Stimulated activated CD8-positive, alpha-beta memory T cell treated with anti-CD3 and anti-CD28 coated beads, Interleukin-12 subunit alpha, Interleukin-12 subunit beta, amount 100 ng/mL, for 4 hours (primary cell): ENCODE data around the gene ANKRD23.
"Not testable (repeated sequence)": the region's sequence is repeated elsewhere in the genome, so short reads cannot be mapped to it uniquely, and the experiment has no call there.

ENCODE experiments used
- DNase-seq: peaks from one replicate; pipeline ENCODE4 v3.0.0-alpha.2; 2020; ENCODE audit warnings: low read depth

The ANKRD23 gene

DNA sequence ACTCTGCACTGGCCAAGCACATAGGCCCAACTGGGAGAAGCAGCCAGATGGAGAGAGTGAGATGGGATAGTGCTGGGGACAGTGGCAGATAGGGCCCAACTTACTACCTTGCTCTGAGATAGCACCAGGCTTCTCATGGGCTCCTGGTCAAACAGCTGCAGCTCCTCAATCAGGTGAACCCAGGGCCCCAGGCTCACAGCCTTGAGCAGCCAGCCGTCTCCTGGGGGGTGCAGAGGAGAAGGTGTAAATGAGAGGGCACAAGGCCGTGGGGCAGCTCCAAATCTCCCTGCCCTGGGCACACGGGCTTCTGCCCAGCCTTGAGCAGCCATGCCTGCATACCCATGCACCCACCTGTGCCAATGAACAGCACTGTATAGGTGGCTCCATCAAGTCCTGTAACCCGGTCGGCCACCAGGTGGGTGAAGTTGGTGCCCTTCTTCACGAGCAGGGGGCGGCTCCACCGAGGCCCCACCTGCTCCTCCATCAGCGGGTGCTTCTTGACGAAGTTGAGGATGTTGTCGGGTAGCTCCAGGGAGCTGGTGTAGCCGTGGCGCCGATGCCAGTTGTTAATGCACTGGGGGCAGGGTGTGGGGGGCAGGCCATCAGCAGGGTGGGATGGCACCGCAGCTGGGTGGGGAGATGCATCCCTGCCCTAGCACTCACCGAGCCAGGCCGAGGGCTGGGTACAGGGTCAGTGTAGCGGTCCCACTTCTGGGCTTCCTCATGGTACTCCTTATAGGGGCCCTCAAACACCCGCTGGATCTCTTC, 19.9 kb upstream of the ANKRD23 start:
- DNase-seq: no peak

DNA sequence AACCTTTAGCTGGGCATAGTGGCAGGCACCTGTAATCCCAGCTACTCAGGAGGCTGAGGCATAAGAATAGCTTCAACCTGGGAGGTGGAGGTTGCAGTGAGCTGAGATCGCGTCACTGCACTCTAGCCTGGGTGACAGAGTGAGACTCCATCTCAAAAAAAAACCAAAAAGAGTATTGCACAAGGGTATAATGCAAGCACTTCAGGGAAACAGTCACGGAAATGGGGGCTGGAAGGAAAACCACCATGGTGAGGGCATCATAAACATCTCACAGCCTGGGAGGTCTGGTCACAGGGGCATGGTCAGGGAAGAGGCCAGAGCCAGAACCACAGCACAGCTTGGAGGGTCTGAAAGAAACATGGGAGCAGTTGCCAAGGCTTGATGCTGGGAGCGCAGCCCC, 19.2 kb upstream of the ANKRD23 start:
- not testable (repeated sequence) for DNase-seq

DNA sequence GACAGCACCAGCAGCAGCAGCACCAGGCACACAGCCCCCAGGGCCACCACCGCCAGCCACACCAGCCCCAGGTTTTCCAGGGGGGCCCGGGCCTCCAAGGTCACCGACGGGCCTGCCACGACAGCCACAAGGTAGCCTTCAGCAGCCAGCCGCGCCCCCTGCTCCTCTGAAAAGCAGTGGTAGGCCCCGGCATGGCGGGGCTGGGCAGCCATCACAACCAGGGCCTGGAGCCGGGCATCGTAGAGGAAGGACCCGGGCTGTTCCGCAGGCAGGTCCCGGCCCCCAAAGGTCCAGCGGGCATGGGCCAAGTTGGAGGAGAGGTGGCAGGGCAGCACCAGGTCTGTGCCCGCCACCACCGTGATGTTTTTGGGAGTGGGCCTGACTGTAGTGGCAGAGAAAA, 17.3 kb upstream of the ANKRD23 start:
- no peak for DNase-seq

DNA sequence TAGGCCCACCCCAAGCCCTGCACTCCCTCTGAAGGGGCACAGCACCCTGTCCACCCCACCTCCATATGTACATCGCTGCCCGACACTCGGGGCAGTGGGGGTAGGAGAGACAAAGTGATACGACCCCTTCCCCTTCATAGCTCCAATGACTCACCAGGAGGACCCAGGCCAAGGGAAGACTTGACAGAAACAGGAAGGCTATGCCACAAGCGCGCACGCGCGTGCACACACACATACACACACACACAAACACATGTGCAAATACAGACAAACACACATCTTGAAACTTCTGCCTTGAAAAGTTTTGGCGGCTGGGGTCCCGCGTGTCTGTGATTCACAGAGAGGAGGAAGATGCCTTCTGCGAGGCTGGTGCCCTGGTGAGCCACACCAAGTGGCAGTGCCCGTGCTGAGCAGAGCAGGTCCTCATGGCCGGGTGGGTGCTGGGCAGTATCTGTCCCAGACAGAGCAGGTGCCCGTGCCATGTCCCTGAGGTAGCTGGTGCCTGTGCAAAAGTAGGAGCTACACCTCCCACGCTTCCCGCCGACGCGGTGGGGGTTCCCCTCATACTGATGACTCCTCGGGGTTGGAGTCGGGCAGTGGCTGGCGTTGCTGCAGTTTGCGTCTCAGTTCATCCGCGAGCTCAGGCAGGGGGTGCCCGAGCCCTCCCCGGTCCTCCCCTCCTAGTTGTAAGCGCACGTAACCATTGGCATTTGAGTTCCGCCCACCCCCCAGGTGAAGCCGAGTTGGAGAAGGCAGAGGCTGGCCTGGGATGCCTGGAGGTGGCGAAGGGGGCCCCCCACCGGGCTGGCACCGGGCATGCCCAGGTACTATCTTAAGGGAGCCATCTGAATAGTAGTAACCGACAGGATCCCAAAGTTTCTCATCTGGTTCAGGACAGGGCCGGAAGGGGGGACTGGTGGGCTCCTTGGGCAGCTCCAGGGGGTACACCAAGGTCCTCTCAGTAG, 16.5 kb upstream of the ANKRD23 start:
- DNase-seq: no peak

DNA sequence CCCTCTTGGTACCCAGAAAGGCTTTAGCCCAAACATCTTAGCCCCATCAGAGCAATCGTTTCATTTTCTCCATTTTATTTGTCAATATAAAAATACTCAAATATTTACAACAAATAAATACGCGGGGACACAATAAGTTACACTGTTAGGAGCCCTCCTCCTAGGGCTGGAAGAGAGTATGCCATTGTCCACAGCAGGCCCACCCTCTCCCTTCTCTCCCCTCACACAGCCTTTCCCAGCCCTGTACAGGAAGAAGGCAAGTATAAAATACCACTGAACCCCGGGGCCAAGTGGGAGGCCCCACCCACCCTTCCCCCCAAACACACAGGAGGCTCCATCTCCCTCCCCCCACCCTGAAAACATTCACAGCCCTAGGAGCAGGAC, 15.9 kb upstream of the ANKRD23 start:
- no peak for DNase-seq

DNA sequence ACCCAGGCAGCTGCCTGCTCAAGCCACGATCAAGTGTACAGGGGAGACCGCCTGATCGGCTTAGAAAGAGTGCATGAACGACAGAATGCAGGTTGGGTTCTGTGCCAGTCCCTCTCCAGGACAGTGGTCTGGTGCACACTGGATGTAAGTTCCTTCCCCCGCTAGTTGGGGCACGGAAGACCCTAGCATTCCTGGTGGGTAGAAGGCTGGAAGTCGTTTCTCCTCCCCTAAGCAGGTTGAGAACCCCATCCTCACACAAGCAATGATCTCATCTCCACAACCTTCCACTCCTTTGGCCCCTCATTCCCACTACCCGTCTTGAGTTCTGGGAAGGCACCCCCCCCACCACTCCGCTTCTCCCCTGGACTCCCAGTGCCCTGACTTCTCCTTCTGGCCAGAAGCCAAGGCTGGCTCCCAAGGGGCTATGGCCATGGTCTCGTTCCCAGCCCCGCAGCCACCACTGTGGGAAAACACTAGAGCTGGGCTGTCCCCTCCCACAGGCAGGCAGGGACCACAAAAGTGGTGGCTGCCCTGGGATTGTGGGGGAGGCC, 15.4 kb upstream of the ANKRD23 start:
- no peak for DNase-seq

DNA sequence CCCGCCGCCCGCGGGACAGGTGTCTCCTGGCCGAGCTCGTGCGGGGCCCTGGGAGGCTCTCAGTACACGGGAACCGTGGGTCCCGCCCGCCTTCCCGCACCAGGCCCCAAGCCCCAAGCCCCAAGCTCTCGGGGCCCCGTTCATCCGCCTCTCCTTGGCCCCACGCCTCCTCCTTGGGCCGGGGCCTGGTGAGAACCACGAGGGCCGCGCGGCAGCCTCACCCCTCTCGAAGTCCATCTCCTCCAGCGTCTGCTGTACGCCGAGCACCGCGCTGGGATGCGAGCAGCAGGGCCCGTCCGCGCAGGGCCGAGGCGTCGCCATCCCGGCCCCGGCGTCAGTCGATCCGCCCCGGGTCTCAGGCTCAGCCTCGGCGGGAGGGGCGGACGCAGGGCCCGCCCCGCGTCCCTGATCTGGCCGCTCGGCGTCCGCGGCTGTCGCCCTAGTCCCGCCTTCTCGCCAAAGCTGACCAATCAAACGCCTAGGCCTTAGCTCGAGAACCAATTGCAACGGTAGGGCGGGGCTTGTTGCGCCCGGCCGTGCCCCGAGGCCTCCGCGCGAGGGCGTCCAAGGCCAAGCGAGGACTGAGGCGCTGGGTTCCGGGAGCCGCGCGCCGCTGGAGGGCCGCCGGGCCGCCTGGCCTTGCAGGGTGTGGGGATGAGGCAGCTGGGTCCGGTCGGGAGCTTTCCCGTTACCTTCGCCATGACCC, 14.0 kb upstream of the ANKRD23 start, which contains the start of gene ANKRD39:
Gene ANKRD39 (minus strand): TSS at position 350 of the 706 bp plus-strand sequence. CDS start 29 bp downstream, at position 321.
- peak; percentile 96 for DNase-seq

DNA sequence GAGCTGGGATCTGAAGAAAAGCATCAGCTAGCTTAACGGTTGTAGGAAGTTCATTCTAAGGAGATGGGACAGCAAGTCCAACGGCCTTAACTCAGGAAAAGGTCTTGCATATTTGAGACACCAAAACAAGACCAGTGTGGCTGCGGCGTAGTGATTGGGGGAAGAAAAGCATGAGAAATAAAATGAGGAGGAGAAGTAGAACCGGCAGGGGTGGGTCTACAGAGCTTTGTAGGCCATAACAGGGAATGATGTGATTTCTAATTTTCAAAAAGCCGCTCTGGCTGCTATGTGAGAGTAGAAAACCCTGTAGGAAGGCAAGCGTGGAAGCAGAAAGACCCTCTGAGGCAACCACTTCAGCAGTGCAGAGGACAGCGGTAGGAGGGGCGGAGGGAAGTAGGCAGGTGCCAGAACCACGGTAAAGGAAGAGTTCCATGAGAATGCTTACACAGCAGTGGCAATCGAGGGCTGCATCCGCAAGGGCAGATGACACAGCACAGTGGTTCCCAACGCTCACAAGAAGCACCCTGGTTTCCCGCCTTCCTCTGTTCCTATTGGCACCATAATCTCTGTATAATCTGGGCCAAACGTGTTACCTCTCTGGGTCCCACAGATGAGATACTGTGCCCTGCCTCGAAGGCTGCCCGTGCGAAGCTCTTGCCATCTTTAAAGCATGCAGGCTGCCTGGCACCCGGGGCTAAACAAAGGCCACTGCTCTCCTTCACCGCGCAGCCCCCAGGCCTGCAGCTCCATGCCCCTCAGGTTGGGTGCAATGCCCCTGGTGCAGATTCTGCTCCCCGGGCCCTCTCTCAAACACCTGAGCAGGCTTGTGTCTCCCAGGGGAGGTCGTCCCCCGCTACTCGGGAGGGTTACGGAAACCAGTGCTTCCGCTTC, 13.2 kb upstream of the ANKRD23 start:
- no peak for DNase-seq

DNA sequence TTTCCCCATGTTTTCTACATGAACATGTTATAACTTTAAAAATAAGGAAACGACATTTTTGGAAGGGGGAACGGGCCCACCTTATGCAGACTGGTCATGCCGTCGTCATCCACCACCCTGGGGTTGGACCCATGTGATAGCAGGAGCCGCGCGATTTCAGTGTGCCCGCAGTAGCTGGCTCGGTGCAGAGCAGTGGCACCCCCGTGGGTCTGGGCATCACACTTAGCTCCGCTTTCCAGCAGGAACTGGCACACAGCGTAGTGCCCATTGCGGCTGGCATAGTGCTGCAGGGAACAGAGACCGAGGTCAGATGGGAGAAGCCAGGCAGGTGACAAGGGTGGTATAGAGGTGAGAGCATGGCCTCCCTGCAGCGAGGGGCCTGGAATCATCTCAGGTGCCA, 9.5 kb upstream of the ANKRD23 start:
- no peak for DNase-seq

DNA sequence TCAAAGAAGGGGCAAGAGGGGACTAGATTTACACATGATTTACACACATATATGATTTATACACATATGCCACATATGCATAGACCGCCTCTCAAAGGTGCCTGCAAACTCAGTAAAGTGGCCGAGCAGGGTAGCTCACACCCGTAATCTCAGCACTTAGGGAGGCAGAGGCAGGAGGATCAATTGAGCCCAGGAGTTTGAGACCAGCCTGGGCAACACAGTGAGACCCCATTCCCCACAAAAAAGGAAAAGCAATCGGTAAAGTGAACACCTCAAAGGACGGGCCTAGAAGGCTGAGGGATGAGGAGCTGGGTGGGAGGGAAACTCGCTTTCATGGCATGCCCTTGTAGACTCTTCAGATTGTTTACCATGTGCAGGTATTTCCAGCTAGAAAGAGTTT, 8.8 kb upstream of the ANKRD23 start:
- no peak for DNase-seq

DNA sequence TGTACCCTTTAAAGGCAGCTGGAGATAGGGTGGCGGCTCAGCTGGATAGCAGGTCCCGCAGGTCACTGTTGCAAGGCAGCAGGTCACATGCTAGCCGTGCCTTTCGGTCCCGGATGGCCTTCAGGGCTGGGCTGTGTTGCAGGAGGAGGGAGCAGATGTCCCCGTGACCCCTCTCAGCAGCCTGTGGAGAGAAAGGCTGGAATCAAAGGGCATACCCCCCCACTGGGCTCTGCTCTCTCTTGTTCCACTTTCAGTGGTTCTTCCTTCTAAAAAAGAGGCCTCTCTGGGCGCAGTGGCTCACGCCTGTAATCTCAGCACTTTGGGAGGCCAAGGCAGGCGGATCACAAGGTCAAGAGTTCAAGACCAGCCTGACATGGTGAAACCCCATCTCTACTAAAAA, 4.4 kb upstream of the ANKRD23 start:
- no peak for DNase-seq

DNA sequence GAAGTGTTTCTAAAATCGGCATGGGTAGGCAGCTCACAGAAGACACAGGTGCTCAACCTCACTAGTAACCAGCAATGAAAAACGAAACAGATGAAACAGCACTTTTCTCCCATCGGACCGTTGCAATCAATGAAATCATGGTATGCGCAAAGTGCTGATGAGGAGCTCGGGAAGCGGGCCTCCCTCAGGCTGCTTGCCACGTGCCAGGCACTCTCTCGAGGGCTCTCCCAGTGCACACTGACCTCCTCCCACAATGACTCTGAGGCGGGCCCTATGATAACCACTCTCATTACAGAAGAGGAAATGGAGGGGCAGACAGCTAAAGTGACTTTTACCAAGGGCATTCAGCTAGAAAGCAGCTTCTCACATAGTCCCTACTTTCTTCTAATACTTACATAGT, 3.8 kb upstream of the ANKRD23 start:
- no peak for DNase-seq

DNA sequence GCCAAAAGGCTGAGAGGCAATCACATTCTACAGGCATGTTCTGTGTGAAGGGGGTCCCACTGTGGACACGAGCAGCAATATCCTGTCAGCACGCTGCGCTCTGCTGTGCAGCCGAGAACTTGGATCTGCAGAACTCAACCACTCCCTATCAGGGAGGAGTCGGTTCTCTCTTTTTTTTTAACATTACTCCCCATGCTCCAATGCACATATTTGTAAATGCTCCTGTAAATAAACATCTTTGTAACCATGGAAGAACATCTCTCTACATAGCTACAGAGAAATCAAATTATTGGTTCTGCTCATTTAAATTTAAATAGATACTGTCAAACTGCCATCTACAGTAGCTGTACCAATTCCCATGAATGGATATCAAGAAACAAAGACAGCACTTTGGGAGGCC, 3.0 kb upstream of the ANKRD23 start:
- DNase-seq: no peak

DNA sequence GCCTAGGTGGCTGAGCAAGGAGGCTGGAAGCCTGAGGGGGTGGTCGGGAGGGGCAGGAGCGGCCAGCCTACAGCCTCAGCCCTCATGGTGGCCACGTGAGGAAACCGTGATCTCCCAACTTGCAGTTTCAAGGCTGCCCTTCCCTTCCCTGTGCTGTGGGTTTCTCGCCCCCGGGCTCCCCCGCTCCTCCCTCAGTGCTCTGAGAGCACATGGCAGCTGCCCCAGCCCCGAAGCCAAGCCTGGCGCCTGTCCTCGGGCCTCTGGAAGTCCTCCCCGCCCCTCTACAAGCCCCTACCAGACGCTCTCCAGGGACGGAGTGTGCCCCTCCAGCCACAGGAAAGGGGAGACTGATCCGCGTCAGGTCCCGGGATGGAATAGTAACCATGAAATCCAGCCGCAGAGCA, 586 bp upstream of the ANKRD23 start:
- no peak for DNase-seq

DNA sequence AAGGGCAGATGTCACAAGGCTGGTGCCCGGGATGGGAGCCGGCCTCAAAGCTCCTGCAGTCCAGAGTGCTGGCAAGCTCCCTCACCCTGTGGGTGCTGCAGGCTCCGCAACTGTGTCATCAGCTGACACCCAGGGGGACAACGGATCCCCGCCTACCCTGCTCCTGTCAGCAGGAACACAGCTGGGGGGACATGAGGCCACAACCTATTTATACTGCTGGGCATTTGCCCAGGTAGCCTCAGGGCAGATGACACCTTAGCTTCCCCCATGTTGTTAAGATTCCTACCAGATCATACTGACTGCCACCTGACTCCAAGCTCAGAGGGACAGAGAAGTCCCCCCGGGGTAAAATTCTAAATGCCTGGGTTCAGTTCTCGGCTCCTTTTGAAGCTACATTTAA, 1.2 kb downstream of the ANKRD23 start:
- DNase-seq: no peak

DNA sequence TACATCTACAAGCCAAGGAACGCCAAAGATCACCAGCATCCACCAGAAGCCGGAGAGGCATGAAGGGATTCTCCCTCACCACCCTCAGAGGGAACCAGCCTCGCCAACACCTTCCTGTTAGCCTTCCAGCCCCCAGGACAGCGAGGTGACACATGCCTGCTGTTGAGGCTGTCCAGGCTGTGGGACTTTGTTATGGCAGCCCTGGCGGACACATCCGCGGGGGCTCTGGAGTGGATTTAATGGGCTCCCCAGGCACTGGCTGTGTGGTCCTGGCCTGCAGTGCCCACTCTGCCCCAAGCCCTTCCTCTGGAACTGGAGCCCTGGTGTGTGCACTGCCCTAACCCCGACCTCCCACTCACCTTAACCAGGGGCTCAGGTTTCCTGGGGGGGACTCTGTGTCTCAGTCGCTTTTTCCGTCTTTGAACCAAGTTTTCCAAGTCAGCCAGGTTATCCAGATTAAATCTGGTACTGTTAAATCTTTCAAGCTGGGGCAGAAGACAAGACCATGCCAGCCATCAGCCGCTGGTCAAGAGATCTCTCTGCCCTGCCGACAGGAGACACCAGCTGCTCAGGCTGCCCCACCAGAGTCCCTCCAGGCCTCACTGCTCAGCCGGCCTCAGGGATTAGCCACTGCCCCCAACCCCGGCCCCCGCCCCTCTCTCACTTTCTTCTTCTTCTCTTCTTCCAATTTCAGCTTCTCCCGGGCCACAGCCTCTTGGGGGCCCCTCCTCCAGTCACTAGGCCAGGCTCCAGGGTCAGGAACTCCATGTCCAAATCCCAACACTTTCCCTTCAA, 1.9 kb downstream of the ANKRD23 start:
- no peak for DNase-seq

DNA sequence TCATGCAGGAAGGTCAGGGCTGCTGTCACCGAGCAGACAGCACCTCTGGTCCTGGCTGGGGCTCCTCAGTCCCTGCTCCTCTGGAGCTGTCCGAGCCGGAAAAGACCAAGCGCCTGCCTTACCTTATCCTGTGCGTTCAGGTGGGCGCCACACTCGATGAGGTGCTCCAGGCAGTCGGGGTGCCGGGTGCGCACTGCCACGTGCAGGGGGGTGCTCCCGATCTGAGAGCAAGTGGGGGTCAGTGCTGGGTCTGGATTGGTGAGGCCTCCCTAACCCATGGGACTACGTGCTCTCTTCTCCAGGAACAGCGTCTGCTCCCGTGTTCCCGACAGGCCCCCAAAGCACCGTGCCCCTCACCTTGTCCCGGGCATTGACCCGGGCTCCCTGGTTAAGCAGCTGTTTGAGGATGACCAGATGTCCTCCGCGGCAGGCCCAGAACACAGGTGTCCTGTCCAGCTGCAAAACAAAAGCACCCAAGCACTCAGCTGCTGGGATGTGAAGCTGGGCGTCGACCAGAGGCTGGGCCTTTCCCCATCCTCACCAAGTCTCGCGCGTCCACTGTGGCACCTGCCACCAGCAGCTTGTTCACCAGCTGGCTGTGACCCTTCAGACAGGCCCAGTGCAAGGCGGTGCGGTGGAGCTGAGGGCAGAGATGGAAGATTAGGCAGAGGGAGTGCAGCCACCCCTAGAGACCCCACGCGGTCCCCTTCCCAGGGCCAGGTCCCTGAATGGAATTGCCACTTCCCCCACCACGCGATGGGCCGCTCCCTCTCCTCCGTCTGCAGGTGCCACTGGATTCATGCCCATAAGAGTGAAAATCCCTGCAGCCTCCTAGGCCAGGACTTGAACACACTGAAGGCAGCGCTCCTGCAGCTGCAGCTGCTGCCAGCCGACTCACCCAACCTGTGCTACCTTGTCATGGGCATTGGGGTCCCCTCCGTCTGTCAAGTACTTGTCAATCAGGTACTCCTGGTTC, 3.7 kb downstream of the ANKRD23 start:
- DNase-seq: no peak

DNA sequence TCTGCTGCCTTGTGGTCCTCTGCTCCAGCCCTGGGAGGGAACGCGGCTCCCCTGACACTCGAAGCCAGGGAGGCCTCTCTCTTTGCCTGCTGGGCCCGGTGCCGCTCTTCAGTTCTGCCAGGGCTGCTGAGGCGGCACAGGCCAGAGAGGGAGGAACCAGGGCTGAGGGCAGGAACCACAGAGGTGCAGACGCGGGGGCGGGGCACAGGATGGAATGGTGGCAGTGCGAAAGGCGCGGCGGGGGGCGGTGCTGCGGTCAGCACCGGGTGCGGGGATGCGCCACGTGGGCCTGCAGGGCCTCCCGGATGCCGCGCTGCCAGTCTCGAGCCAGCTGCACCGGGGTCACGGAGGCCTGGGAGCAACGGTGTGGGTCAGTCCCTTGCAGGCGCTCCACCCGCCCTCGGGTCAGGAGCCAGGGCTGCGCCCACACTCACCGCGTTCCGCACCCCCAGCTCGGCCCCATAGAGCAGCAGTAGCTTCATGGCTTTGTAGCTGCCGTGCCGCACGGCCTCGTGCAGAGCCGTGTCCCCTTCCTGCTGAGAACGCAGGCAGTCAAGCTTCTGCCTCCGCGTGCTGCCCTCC, 4.4 kb downstream of the ANKRD23 start:
- DNase-seq: peak; percentile 66
